HG02981 (cell line): ENCODE results near the gene CBFA2T2.
"Not testable (repeated sequence)": the region's sequence is repeated elsewhere in the genome, so short reads cannot be mapped to it uniquely, and the experiment has no call there.

Source experiments
- ATAC-seq: cut with Tn5 transposase; IDR thresholded peaks from one replicate; pipeline ENCODE4 v1.9.1; 2021; ENCODE audit warnings: mild to moderate bottlenecking, moderate library complexity; ENCODE audit not compliant: unreplicated experiment

The CBFA2T2 gene

GRCh38 chr20:33689973-33690372, 200.1 kb downstream of the CBFA2T2 start:
- no peak for ATAC-seq

GRCh38 chr20:33693289-33693688, 203.4 kb downstream of the CBFA2T2 start:
- no peak for ATAC-seq

- no peak for ATAC-seq
Observed at GRCh38 chr20:33693741-33694638, 204.1 kb downstream of the CBFA2T2 start.

GRCh38 chr20:33694639-33695012, 204.7 kb downstream of the CBFA2T2 start:
- ATAC-seq: no peak

- no peak for ATAC-seq
Observed at GRCh38 chr20:33696448-33696847, 206.6 kb downstream of the CBFA2T2 start.

- no peak for ATAC-seq
Observed at GRCh38 chr20:33697129-33697528, 207.2 kb downstream of the CBFA2T2 start.

GRCh38 chr20:33698966-33699365, 209.1 kb downstream of the CBFA2T2 start:
- ATAC-seq: not testable (repeated sequence)
